Body of pancreas (tissue), 4 donors: ENCODE measurements around the gene AKAP5.

Experiments used
- POLR2A ChIP-seq, 3 donors: fragments of 450-650 bp; IDR thresholded peaks; one replicate each; pipeline ENCODE4 v1.6.1; 2016; ENCODE audit warnings: antibody characterized with exemption in 3 of 3, mild to moderate bottlenecking in 2 of 3
- TF ChIP-seq, protein P1 (sequence below), 7 experiments: fragments of 450-650 bp in 4 of 7; fragments of 200-600 bp in 3 of 7; sonication (generic) in 3 of 7; IDR thresholded peaks; one replicate each; pipeline ENCODE4 v1.5.1; 2016 to 2019; ENCODE audit warnings: antibody characterized with exemption in 7 of 7

DNA sequence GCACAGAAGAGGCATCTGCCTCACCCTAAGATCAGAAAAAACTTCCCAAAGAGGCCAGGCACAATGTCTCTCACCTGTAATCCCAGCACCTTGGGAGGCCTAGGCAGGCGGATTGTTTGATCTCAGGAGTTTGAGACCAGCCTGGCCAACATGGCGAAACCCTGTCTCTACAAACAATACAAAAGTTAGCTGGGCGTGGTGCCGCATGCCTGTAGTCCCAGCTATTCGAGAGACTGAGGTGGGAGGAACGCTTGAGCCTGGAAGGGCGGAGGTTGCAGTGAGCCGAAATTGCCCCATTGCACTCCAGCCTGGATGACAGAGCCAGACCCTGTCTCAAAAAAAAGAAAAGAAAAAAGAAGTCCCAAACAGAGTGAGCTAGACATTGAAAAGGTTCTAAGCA, 43.7 kb downstream of the AKAP5 start:
- TF ChIP-seq, protein P1, sequence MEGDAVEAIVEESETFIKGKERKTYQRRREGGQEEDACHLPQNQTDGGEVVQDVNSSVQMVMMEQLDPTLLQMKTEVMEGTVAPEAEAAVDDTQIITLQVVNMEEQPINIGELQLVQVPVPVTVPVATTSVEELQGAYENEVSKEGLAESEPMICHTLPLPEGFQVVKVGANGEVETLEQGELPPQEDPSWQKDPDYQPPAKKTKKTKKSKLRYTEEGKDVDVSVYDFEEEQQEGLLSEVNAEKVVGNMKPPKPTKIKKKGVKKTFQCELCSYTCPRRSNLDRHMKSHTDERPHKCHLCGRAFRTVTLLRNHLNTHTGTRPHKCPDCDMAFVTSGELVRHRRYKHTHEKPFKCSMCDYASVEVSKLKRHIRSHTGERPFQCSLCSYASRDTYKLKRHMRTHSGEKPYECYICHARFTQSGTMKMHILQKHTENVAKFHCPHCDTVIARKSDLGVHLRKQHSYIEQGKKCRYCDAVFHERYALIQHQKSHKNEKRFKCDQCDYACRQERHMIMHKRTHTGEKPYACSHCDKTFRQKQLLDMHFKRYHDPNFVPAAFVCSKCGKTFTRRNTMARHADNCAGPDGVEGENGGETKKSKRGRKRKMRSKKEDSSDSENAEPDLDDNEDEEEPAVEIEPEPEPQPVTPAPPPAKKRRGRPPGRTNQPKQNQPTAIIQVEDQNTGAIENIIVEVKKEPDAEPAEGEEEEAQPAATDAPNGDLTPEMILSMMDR (IDR thresholded peaks at IDR 0.05): no peak
- no peak for TF ChIP-seq POLR2A (IDR thresholded peaks at IDR 0.05)
